ENCODE measurements around the gene TEAD4.

The TEAD4 gene

GRCh38 chr12:3003357-3003992, 44.3 kb downstream of the TEAD4 start:
- no peak for DNase-seq

GRCh38 chr12:3004655-3005565, 45.7 kb downstream of the TEAD4 start:
- no peak for DNase-seq

GRCh38 chr12:3005736-3006135, 46.5 kb downstream of the TEAD4 start:
- no peak for DNase-seq

GRCh38 chr12:3009780-3010179, 50.6 kb downstream of the TEAD4 start:
- no peak for DNase-seq

- DNase-seq, result no peak
These were observed 51.2 kb downstream of the TEAD4 start for GRCh38 chr12:3010214-3010930.

- DNase-seq, result no peak
These were observed 53.6 kb downstream of the TEAD4 start for GRCh38 chr12:3012786-3013185.

- DNase-seq, result no peak
These were observed 55.4 kb downstream of the TEAD4 start for GRCh38 chr12:3014641-3015040.

- no peak for DNase-seq
These were observed 56.2 kb downstream of the TEAD4 start for GRCh38 chr12:3015356-3015755.

- DNase-seq, result no peak
These were observed 57.0 kb downstream of the TEAD4 start for GRCh38 chr12:3016191-3016590.

- no peak for DNase-seq
These were observed 58.1 kb downstream of the TEAD4 start for GRCh38 chr12:3017281-3017680.

- DNase-seq, result no peak
These were observed 59.2 kb downstream of the TEAD4 start for GRCh38 chr12:3018284-3019004.

GRCh38 chr12:3019005-3019680, 59.9 kb downstream of the TEAD4 start:
- DNase-seq, result no peak

GRCh38 chr12:3020399-3020798, 61.2 kb downstream of the TEAD4 start:
- DNase-seq, result no peak

- no peak for DNase-seq
These were observed 61.7 kb downstream of the TEAD4 start for GRCh38 chr12:3020850-3021435.

- no peak for DNase-seq
These were observed 63.2 kb downstream of the TEAD4 start for GRCh38 chr12:3022411-3022810.

- DNase-seq, result no peak
These were observed 63.8 kb downstream of the TEAD4 start for GRCh38 chr12:3022961-3023360.

GRCh38 chr12:3028108-3028507, 68.9 kb downstream of the TEAD4 start:
- no peak for DNase-seq

GRCh38 chr12:3030821-3031429, 71.7 kb downstream of the TEAD4 start:
- DNase-seq, result no peak

GRCh38 chr12:3032161-3032560, 73.0 kb downstream of the TEAD4 start:
- no peak for DNase-seq

- no peak for DNase-seq
These were observed 73.8 kb downstream of the TEAD4 start for GRCh38 chr12:3032770-3033538.

GRCh38 chr12:3033539-3033867, 74.3 kb downstream of the TEAD4 start:
- no peak for DNase-seq

Measured in NCI-H510A (cell line).